ENCODE data around the gene FKBP4. TPM values are rescaled to one million over a fixed set of nuclear protein-coding genes. Genes with fewer than 3 reads are reported as not detected.

Gene FKBP4
- total RNA-seq, 6 experiments from 2014 or later = 27.0 to 124 (median 48.4) TPM

GRCh38 chr12:2800046-2800570 lies 5.3 kb downstream of the FKBP4 start:
- Histone ChIP-seq H3K9me3 (no peaks in the 10 kb centered on the region), H3K27ac (no peak overlapping the region), H3K36me3 (peaks cover 13 to 85% (median 40%) of the 10 kb centered on the region in 4 donors), H3K4me3 (no peak overlapping the region), H3K4me1 (peaks cover 0 to 24% (median 8%) of the 10 kb centered on the region in 4 donors), H3K27me3 (no peaks in the 10 kb centered on the region)
- intact Hi-C loops (cut with DNase I) = no loop called here
- 100% methylated on average over 1 of the region's 3 CpGs for WGBS (ENCODE audit: insufficient coverage, low coverage, low lambda C conversion rate, missing lambda C conversion rate)
- ATAC-seq (no peak), DNase-seq (no peak)
- no peak for TF ChIP-seq POLR2A (IDR thresholded peaks at IDR 0.05)
- no peak for TF ChIP-seq CTCF (IDR thresholded peaks at IDR 0.05)

DNA sequence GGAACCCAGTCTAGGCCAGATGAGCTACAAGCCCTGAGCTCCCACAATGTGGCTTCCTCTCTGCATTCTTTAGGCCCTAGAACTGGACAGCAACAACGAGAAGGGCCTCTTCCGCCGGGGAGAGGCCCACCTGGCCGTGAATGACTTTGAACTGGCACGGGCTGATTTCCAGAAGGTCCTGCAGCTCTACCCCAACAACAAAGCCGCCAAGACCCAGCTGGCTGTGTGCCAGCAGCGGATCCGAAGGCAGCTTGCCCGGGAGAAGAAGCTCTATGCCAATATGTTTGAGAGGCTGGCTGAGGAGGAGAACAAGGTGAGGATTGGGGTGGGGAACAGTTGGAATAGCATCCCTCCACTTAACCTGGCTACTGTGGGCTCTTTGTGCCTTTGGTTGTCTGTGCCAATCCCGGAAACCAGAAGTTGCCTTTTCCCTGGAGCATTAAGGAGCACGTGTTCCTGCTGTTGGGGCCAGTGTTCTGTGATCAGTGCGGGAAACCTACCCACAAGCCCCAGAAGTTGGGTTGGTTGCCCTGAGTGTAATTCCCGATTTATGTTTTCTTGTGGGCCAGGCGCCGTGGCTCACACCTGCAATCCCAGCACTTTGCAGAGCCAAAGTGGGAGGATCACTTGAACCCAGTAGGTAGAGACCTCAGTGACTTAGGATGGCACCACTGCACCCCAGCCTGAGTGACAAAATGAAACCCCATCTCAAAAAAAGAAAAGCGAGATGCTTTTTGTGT lies 6.4 kb downstream of the FKBP4 start:
- intact Hi-C loops (cut with DNase I) = no loop called here
- DNase-seq (no peak), ATAC-seq (no peak)
- Histone ChIP-seq H3K27ac (no peak overlapping the region), H3K9me3 (no peaks in the 10 kb centered on the region), H3K4me1 (peaks cover 0 to 22% (median 7%) of the 10 kb centered on the region in 4 donors), H3K27me3 (no peaks in the 10 kb centered on the region), H3K4me3 (no peak overlapping the region), H3K36me3 (peaks cover 13 to 86% (median 40%) of the 10 kb centered on the region in 4 donors)
- TF ChIP-seq POLR2A (IDR thresholded peaks at IDR 0.05) (no peak), CTCF (IDR thresholded peaks at IDR 0.05) (no peak)
- WGBS (ENCODE audit: insufficient coverage, low coverage, low lambda C conversion rate, missing lambda C conversion rate) = 69% methylated on average over 12 of the region's 16 CpGs

- 69% methylated on average over 5 of the region's 7 CpGs for WGBS (ENCODE audit: insufficient coverage, low coverage, low lambda C conversion rate, missing lambda C conversion rate)
- no peak for TF ChIP-seq CTCF (IDR thresholded peaks at IDR 0.05)
- TF ChIP-seq POLR2A (IDR thresholded peaks at IDR 0.05) = no peak
- DNase-seq = no peak
- H3K4me1 ChIP-seq = peaks cover 0 to 4% (median 0%) of the 10 kb centered on the region in 4 donors
- ATAC-seq = peak in 1 of 4 donors; percentile 12
- no peaks in the 10 kb centered on the region for H3K27me3 ChIP-seq
- peak overlapping the region in 1 of 3 donors; percentile 8 for H3K27ac ChIP-seq
- peaks cover 9 to 64% (median 33%) of the 10 kb centered on the region in 4 donors for H3K36me3 ChIP-seq
- no peak overlapping the region for H3K4me3 ChIP-seq
- intact Hi-C loops (cut with DNase I) = no loop called here
- no peaks in the 10 kb centered on the region for H3K9me3 ChIP-seq
Measured at GRCh38 chr12:2803635-2804392, 9.0 kb downstream of the FKBP4 start.

DNA sequence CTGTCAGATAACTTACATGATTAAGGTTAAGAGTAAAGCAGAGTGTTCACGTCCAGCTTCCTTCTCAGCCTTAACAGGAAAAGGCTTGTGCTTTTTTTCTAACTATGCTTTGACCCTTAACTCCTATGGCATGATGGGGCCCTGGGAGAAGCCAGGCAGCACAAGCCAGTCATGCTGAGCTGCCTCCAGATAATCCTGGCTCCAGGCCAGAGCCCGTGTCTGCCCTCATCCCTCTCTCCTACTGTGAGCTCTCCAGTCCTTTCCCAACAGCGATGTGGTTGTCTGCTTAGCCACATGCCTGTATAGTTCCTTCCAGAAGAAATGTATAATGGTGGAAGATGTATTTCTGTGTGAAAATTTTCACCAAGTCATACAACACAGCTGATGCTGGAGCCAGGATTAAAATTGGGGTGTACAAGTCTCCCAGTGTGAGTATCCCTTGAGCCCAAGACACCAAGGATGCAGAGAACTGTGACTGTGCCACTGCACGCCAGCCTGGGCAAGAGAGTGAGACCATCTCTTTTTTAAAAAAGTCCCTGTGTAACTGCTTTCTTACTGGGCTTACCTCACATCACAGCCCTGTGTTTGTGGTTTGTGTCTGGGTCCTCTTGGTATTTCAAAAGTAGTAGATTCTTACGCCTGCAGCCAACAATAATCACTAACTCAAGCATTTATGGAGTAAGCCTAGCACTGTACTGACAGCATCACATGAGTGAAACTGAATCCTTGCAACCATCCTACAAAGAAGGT lies 9.8 kb downstream of the FKBP4 start:
- Histone ChIP-seq H3K4me3 (no peak overlapping the region), H3K4me1 (peaks cover 0 to 4% (median 0%) of the 10 kb centered on the region in 4 donors), H3K36me3 (peaks cover 4 to 57% (median 29%) of the 10 kb centered on the region in 4 donors), H3K27me3 (no peaks in the 10 kb centered on the region), H3K9me3 (no peaks in the 10 kb centered on the region), H3K27ac (no peak overlapping the region)
- intact Hi-C loops (cut with DNase I) = no loop called here
- TF ChIP-seq POLR2A (IDR thresholded peaks at IDR 0.05) = no peak
- 39% methylated on average over 5 of the region's 5 CpGs for WGBS (ENCODE audit: insufficient coverage, low coverage, low lambda C conversion rate, missing lambda C conversion rate)
- DNase-seq (peak in 2 of 3 donors; percentile 62), ATAC-seq (peak; percentile 59 to 75 (median 66))
